ENCODE results near the gene DNAH17. TPM values are rescaled to one million over a fixed set of nuclear protein-coding genes. Genes with fewer than 3 reads are reported as not detected.

The DNAH17 gene
- total RNA-seq, 1 donor from 2014 or later = not detected

- H3F3A ChIP-seq (ENCODE audit: low read depth) = no peaks in the 10 kb centered on the region
- no peaks in the 10 kb centered on the region for H3K9me3 ChIP-seq (ENCODE audit: low read depth)
- no peak overlapping the region for H3K9ac ChIP-seq
- H3K4me1 ChIP-seq = no peaks in the 10 kb centered on the region
- H3K27ac ChIP-seq = no peak overlapping the region
- no peak overlapping the region for H3K4me2 ChIP-seq
- Mint-ChIP-seq H3K9me3 (peaks cover 2% of the 10 kb centered on the region), H3K27me3 (ENCODE audit: insufficient read depth, low read depth) (peaks cover 2% of the 10 kb centered on the region), H3K4me3 (no peak overlapping the region), H3K36me3 (no peaks in the 10 kb centered on the region), H3K27ac (no peak overlapping the region), H3K4me1 (peaks cover 9% of the 10 kb centered on the region)
- DNase-seq (ENCODE audit: low spot score) = no peak
- H3K79me2 ChIP-seq (ENCODE audit: low read depth) = no peaks in the 10 kb centered on the region
- no peak overlapping the region for H3K4me3 ChIP-seq
- H3K36me3 ChIP-seq = no peaks in the 10 kb centered on the region
- no peaks in the 10 kb centered on the region for H4K20me1 ChIP-seq (ENCODE audit: low read depth)
- H3K27me3 ChIP-seq = no peaks in the 10 kb centered on the region
- no peak for TF ChIP-seq EZH2 (IDR thresholded peaks at IDR 0.05)
- TF ChIP-seq CTCF (IDR thresholded peaks at IDR 0.05) = no peak
- TF ChIP-seq EZH2phosphoT487 (IDR thresholded peaks at IDR 0.05) = no peak
- no peak overlapping the region for H2AFZ ChIP-seq (replicated peaks)
Measured at GRCh38 chr17:78525511-78526160, 51.6 kb downstream of the DNAH17 start.

- peaks cover 9% of the 10 kb centered on the region for H3K4me1 Mint-ChIP-seq
- no peak overlapping the region for H2AFZ ChIP-seq (replicated peaks)
- H3K27ac Mint-ChIP-seq = peak overlapping the region; percentile 83
- TF ChIP-seq CTCF (IDR thresholded peaks at IDR 0.05) (no peak), EZH2 (IDR thresholded peaks at IDR 0.05) (no peak), EZH2phosphoT487 (IDR thresholded peaks at IDR 0.05) (no peak)
- H4K20me1 ChIP-seq (ENCODE audit: low read depth) = no peaks in the 10 kb centered on the region
- no peaks in the 10 kb centered on the region for H3K4me1 ChIP-seq
- H3K36me3 Mint-ChIP-seq = no peaks in the 10 kb centered on the region
- no peak overlapping the region for H3K4me3 Mint-ChIP-seq
- no peaks in the 10 kb centered on the region for H3K27me3 ChIP-seq
- H3K36me3 ChIP-seq = no peaks in the 10 kb centered on the region
- no peaks in the 10 kb centered on the region for H3K9me3 ChIP-seq (ENCODE audit: low read depth)
- H3K9me3 Mint-ChIP-seq = peaks cover 2% of the 10 kb centered on the region
- H3K79me2 ChIP-seq (ENCODE audit: low read depth) = no peaks in the 10 kb centered on the region
- H3K9ac ChIP-seq = no peak overlapping the region
- H3F3A ChIP-seq (ENCODE audit: low read depth) = no peaks in the 10 kb centered on the region
- H3K4me2 ChIP-seq = no peak overlapping the region
- H3K4me3 ChIP-seq = no peak overlapping the region
- DNase-seq (ENCODE audit: low spot score) = no peak
- peaks cover 2% of the 10 kb centered on the region for H3K27me3 Mint-ChIP-seq (ENCODE audit: insufficient read depth, low read depth)
- H3K27ac ChIP-seq = no peak overlapping the region
Measured at GRCh38 chr17:78524870-78525510, 52.2 kb downstream of the DNAH17 start.

GRCh38 chr17:78523934-78524655, 53.1 kb downstream of the DNAH17 start:
- Mint-ChIP-seq H3K36me3 (no peaks in the 10 kb centered on the region), H3K9me3 (peaks cover 2% of the 10 kb centered on the region), H3K27ac (no peak overlapping the region), H3K4me3 (no peak overlapping the region), H3K27me3 (ENCODE audit: insufficient read depth, low read depth) (peaks cover 2% of the 10 kb centered on the region), H3K4me1 (peaks cover 9% of the 10 kb centered on the region)
- Histone ChIP-seq H3K9me3 (ENCODE audit: low read depth) (no peaks in the 10 kb centered on the region), H3F3A (ENCODE audit: low read depth) (no peaks in the 10 kb centered on the region), H3K27me3 (no peaks in the 10 kb centered on the region), H3K4me2 (no peak overlapping the region), H2AFZ (replicated peaks) (no peak overlapping the region), H3K79me2 (ENCODE audit: low read depth) (no peaks in the 10 kb centered on the region), H3K4me1 (no peaks in the 10 kb centered on the region), H3K4me3 (no peak overlapping the region), H3K36me3 (no peaks in the 10 kb centered on the region), H3K9ac (no peak overlapping the region), H3K27ac (no peak overlapping the region), H4K20me1 (ENCODE audit: low read depth) (no peaks in the 10 kb centered on the region)
- no peak for TF ChIP-seq EZH2phosphoT487 (IDR thresholded peaks at IDR 0.05)
- no peak for TF ChIP-seq CTCF (IDR thresholded peaks at IDR 0.05)
- no peak for TF ChIP-seq EZH2 (IDR thresholded peaks at IDR 0.05)
- no peak for DNase-seq (ENCODE audit: low spot score)
